ENCODE measurements around the gene CPED1. TPM values are rescaled to one million over a fixed set of nuclear protein-coding genes. Genes with fewer than 3 reads are reported as not detected.
"Not testable (repeated sequence)": the region's sequence is repeated elsewhere in the genome, so short reads cannot be mapped to it uniquely, and the experiment has no call there.

Gene CPED1
- total RNA-seq, 4 donors from 2014 or later = 1.9 to 4.4 (median 3.7) TPM

- intact Hi-C loops (cut with DNase I; ENCODE audit: low total_unique reads) = no loop called here
- WGBS, 2 donors = 46 to 54% methylated on average over 2 of the region's 2 CpGs
- TF ChIP-seq POLR2A (IDR thresholded peaks at IDR 0.05) (no peak), CTCF (IDR thresholded peaks at IDR 0.05) (no peak)
- H3K4me3 ChIP-seq (ENCODE audit: low read depth, poor library complexity, severe bottlenecking) = no peak overlapping the region
- DNase-seq (ENCODE audit: low spot score in 2 of 2) = no peak
Observed at GRCh38 chr7:121123032-121123431, 134.5 kb downstream of the CPED1 start.

- DNase-seq (ENCODE audit: low spot score in 2 of 2); intact Hi-C loops (cut with DNase I; ENCODE audit: low total_unique reads); H3K4me3 ChIP-seq (ENCODE audit: low read depth, poor library complexity, severe bottlenecking): not testable (repeated sequence)
- 80 to 89% methylated on average over 1 of the region's 1 CpG for WGBS, 2 donors
Observed at GRCh38 chr7:121125454-121125853, 136.9 kb downstream of the CPED1 start.

- intact Hi-C loops (cut with DNase I; ENCODE audit: low total_unique reads) = no loop called here
- DNase-seq (ENCODE audit: low spot score in 2 of 2) = no peak
- TF ChIP-seq CTCF (IDR thresholded peaks at IDR 0.05) (no peak), POLR2A (IDR thresholded peaks at IDR 0.05) (no peak)
- WGBS, 2 donors = 97 to 98% methylated on average over 1 of the region's 1 CpG
- H3K4me3 ChIP-seq (ENCODE audit: low read depth, poor library complexity, severe bottlenecking) = no peak overlapping the region
Observed at GRCh38 chr7:121126201-121126600, 137.7 kb downstream of the CPED1 start.

- TF ChIP-seq POLR2A (IDR thresholded peaks at IDR 0.05) (no peak), CTCF (IDR thresholded peaks at IDR 0.05) (no peak)
- H3K4me3 ChIP-seq (ENCODE audit: low read depth, poor library complexity, severe bottlenecking) = no peak overlapping the region
- no peak for DNase-seq (ENCODE audit: low spot score in 2 of 2)
- WGBS, 2 donors = 35 to 44% methylated on average over 3 of the region's 3 CpGs
- intact Hi-C loops (cut with DNase I; ENCODE audit: low total_unique reads) = no loop called here
Observed at GRCh38 chr7:121126801-121127534, 138.5 kb downstream of the CPED1 start.

GRCh38 chr7:121132940-121133339 is 144.4 kb downstream of the CPED1 start:
- 0% methylated on average over 1 of the region's 1 CpG for WGBS, 2 donors

GRCh38 chr7:121133444-121133843 is 144.9 kb downstream of the CPED1 start:
- TF ChIP-seq POLR2A (IDR thresholded peaks at IDR 0.05) = no peak
- no peak for TF ChIP-seq CTCF (IDR thresholded peaks at IDR 0.05)
- no peak overlapping the region for H3K4me3 ChIP-seq (ENCODE audit: low read depth, poor library complexity, severe bottlenecking)
- DNase-seq (ENCODE audit: low spot score in 2 of 2) = no peak
- 89 to 94% methylated on average over 3 of the region's 3 CpGs for WGBS, 2 donors
- intact Hi-C loops (cut with DNase I; ENCODE audit: low total_unique reads) = loop anchor here (10.0 kb wide), 1 partner anchor 201 kb away; no protein-coding TSS in a partner anchor

More at GRCh38 chr7:121132940-121133339, 144.4 kb downstream of the CPED1 start:
- TF ChIP-seq CTCF (IDR thresholded peaks at IDR 0.05) (no peak), POLR2A (IDR thresholded peaks at IDR 0.05) (no peak)
- H3K4me3 ChIP-seq (ENCODE audit: low read depth, poor library complexity, severe bottlenecking) = no peak overlapping the region
- intact Hi-C loops (cut with DNase I; ENCODE audit: low total_unique reads) = loop anchor here (10.0 kb wide), 1 partner anchor 202 kb away; no protein-coding TSS in a partner anchor
- no peak for DNase-seq (ENCODE audit: low spot score in 2 of 2)
